ENCODE measurements around the gene CALML5.

DNA sequence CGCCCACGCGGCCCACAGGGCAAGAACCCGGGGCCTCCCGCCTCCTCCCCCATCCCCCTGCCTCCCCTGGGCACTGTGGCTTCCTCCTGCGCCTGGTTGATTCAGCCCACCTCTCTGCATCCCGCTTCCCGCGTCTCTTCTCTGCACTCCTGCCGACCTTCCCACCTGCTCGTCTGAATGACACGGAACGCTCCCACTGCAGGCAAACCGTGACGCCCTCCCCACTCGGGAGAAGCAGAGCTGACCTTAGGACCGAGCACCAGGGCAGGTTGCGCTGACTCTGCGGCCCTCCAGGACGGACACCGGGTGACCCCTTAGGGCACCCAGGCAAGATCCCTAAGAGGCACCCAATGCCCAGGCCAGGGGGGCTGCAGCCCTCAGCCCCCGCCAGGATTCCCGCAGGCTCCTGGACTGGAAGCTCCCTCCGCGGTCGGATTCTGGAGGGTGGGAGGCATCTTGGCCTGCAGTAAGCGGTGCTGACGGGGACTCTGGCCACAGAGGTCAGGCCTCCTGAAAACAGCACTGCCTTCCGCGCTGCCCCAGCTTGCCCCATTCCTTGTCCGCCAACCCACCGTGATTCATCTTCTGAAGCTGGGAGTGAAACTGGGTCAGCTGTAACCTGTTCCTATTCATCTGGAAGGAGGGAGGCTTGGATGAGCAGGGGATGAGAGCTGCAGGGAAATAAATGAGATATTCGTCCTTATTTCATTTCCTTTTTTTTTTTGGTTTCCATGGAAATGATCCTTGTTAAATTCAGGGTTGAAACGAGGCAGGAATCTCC lies 26.4 kb upstream of the CALML5 start:
- TF ChIP-seq, protein P1, sequence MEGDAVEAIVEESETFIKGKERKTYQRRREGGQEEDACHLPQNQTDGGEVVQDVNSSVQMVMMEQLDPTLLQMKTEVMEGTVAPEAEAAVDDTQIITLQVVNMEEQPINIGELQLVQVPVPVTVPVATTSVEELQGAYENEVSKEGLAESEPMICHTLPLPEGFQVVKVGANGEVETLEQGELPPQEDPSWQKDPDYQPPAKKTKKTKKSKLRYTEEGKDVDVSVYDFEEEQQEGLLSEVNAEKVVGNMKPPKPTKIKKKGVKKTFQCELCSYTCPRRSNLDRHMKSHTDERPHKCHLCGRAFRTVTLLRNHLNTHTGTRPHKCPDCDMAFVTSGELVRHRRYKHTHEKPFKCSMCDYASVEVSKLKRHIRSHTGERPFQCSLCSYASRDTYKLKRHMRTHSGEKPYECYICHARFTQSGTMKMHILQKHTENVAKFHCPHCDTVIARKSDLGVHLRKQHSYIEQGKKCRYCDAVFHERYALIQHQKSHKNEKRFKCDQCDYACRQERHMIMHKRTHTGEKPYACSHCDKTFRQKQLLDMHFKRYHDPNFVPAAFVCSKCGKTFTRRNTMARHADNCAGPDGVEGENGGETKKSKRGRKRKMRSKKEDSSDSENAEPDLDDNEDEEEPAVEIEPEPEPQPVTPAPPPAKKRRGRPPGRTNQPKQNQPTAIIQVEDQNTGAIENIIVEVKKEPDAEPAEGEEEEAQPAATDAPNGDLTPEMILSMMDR (conservative IDR thresholded peaks at IDR 0.05; ENCODE audit: low read length), result no peak
- TF ChIP-seq EZH2phosphoT487 (IDR thresholded peaks at IDR 0.05; ENCODE audit: borderline replicate concordance), result no peak
